Pancreas (tissue), 10 donors: Measurements from ENCODE around the gene FOXP2. TPM values are rescaled to one million over a fixed set of nuclear protein-coding genes. Genes with fewer than 3 reads are reported as not detected.
"Not testable (repeated sequence)": the region's sequence is repeated elsewhere in the genome, so short reads cannot be mapped to it uniquely, and the experiment has no call there.

Experiments
- ATAC-seq, 4 donors: fragments of 200-7000 bp; cut with Tn5 transposase; one replicate each; pipeline versions ENCODE4 v1.8.0 to v1.9.1; 2020; ENCODE audit warnings: mild to moderate bottlenecking in 4 of 4, moderate library complexity in 4 of 4
- DNase-seq, 6 donors: peaks; one replicate each; pipeline ENCODE4 v3.0.0-alpha.2; 2020
- FAIRE-seq: peaks from 2 replicates; lab custom pipeline; 2012; peaks lifted over from hg19 to GRCh38; lab: Jason Lieb, UNC
- H3K27ac ChIP-seq, 4 donors: fragments of 200-600 bp; sonication (generic); 1 replicate in 3 of 4; 2 replicates in 1 of 4; pipeline versions ENCODE4 v1.5.0 to v1.8.0; 2020
- H3K27me3 ChIP-seq, 4 donors: fragments of 200-600 bp; one replicate each; pipeline ENCODE4 v1.8.0; 2021
- H3K36me3 ChIP-seq, 3 donors: fragments of 200-600 bp; sonication (generic) in 1 of 3; one replicate each; pipeline versions ENCODE4 v1.5.0 to v1.8.0; 2020 to 2021
- H3K4me1 ChIP-seq, 3 donors: fragments of 200-600 bp; one replicate each; pipeline ENCODE4 v1.8.0; 2021
- H3K4me3 ChIP-seq, 4 donors: fragments of 200-600 bp; sonication (generic) in 2 of 4; one replicate each; pipeline versions ENCODE4 v1.5.0 to v1.8.0; 2020 to 2021
- H3K9me3 ChIP-seq, 4 donors: fragments of 200-600 bp; one replicate each; pipeline ENCODE4 v1.8.0; 2021
- CTCF ChIP-seq, 4 donors: fragments of 200-600 bp; sonication (generic) in 3 of 4; IDR thresholded peaks; one replicate each; pipeline versions ENCODE4 v1.5.0 to v1.8.0; 2021; ENCODE audit warnings: antibody characterized with exemption in 4 of 4
- WGBS, 2 donors: extraction: QIAGEN DNeasy Blood & Tissue Kit; methylation state at CpG; one replicate each; pipeline ENCODE4 v1.1.7; 2013; 5-methylcytosine and 5-hydroxymethylcytosine counted together
- intact Hi-C, 3 donors: fragments of 100-400 bp; cut with DNase I; formaldehyde crosslinking; loops; one replicate each; pipeline versions ENCODE4 v1.11.1 to v1.14.2; 2022
- polyA plus RNA-seq, 2 donors: library from polyadenylated mRNA; stranded (reverse); fragments of 200-250 nt; gene quantifications; one replicate each; pipeline ENCODE4 v1.2.3, GENCODE V29; 2013
- total RNA-seq, 6 donors: library from RNA; stranded (reverse); fragmentation: NEBNext Ultra II Directional in 4 of 6; extraction: Animal tissue kit (Norgen Biotek cat#: 25700) in 4 of 6; gene quantifications; one replicate each; pipeline versions ENCODE4 v1.2.1 to v1.2.4, GENCODE V29; 2021 to 2023
- donor health status: healthy with polysubstance abuse.
- donor health status: DM: no; HTN: no; CAD: no; lungs with moderate emphysema.
- donor health status: DM: no; HTN: no; CAD: no.
- donor health status: control.
- donor health status: control.
- donor health status: Bipolar disorder and iron deficiency.
- donor health status: DM: yes; HTN: yes; CAD: no.
- donor health status: DM: no; HTN: no; CAD: no.
- donor health status: DM: no; HTN: no; CAD: no.
- donor health status: DM: yes; HTN: yes; CAD: no.

Gene FOXP2
- total and polyA plus RNA-seq, 8 donors: 2.7 to 12.6 (median 10.2) TPM

- H3K4me3 ChIP-seq: no peak overlapping the region
- 93 to 94% methylated on average over 1 of the region's 1 CpG for WGBS, 2 donors
- TF ChIP-seq CTCF (IDR thresholded peaks at IDR 0.05): no peak
- no peak for ATAC-seq
- H3K36me3 ChIP-seq: no peaks in the 10 kb centered on the region
- no peaks in the 10 kb centered on the region for H3K9me3 ChIP-seq
- H3K4me1 ChIP-seq: peaks cover 0 to under 1% (median 0%) of the 10 kb centered on the region in 3 donors
- intact Hi-C loops: no loop called here
- no peak overlapping the region for H3K27ac ChIP-seq
- no peaks in the 10 kb centered on the region for H3K27me3 ChIP-seq
- no peak for FAIRE-seq
- DNase-seq: no peak
These were observed 173.9 kb downstream of the FOXP2 start for GRCh38 chr7:114588506-114588905.

- DNase-seq (no peak), FAIRE-seq (no peak), ATAC-seq (no peak)
- Histone ChIP-seq H3K27ac (no peak overlapping the region), H3K27me3 (no peaks in the 10 kb centered on the region), H3K4me3 (no peak overlapping the region), H3K36me3 (no peaks in the 10 kb centered on the region), H3K4me1 (no peaks in the 10 kb centered on the region), H3K9me3 (no peaks in the 10 kb centered on the region)
- intact Hi-C loops: no loop called here
- no peak for TF ChIP-seq CTCF (IDR thresholded peaks at IDR 0.05)
These were observed 174.8 kb downstream of the FOXP2 start for GRCh38 chr7:114589436-114589835.

- intact Hi-C loops: no loop called here
- no peak for TF ChIP-seq CTCF (IDR thresholded peaks at IDR 0.05)
- H3K27ac ChIP-seq: no peak overlapping the region
- no peaks in the 10 kb centered on the region for H3K36me3 ChIP-seq
- no peak for FAIRE-seq
- no peak overlapping the region for H3K4me3 ChIP-seq
- no peak for ATAC-seq
- no peaks in the 10 kb centered on the region for H3K27me3 ChIP-seq
- no peaks in the 10 kb centered on the region for H3K9me3 ChIP-seq
- H3K4me1 ChIP-seq: no peaks in the 10 kb centered on the region
- no peak for DNase-seq
- 81 to 89% methylated on average over 2 of the region's 2 CpGs for WGBS, 2 donors
These were observed 175.7 kb downstream of the FOXP2 start for GRCh38 chr7:114590298-114590697.

- no peaks in the 10 kb centered on the region for H3K27me3 ChIP-seq
- FAIRE-seq: no peak
These were observed 184.3 kb downstream of the FOXP2 start for GRCh38 chr7:114598946-114599345.

GRCh38 chr7:114606100-114606499 is 191.5 kb downstream of the FOXP2 start:
- FAIRE-seq: no peak
- Histone ChIP-seq H3K9me3 (no peaks in the 10 kb centered on the region), H3K4me1 (no peaks in the 10 kb centered on the region), H3K36me3 (no peaks in the 10 kb centered on the region), H3K4me3 (no peak overlapping the region), H3K27me3 (no peaks in the 10 kb centered on the region), H3K27ac (no peak overlapping the region)
- no peak for ATAC-seq
- 95 to 97% methylated on average over 2 of the region's 2 CpGs for WGBS, 2 donors
- no peak for TF ChIP-seq CTCF (IDR thresholded peaks at IDR 0.05)
- intact Hi-C loops: no loop called here
- DNase-seq: no peak

More at GRCh38 chr7:114598946-114599345, 184.3 kb downstream of the FOXP2 start:
- Histone ChIP-seq H3K4me3 (no peak overlapping the region), H3K9me3 (no peaks in the 10 kb centered on the region), H3K36me3 (no peaks in the 10 kb centered on the region), H3K27ac (no peak overlapping the region), H3K4me1 (no peaks in the 10 kb centered on the region)
- no peak for TF ChIP-seq CTCF (IDR thresholded peaks at IDR 0.05)
- DNase-seq (no peak), ATAC-seq (no peak)
- WGBS, 2 donors: 76 to 77% methylated on average over 4 of the region's 4 CpGs
- intact Hi-C loops: no loop called here

GRCh38 chr7:114608822-114609221 is 194.2 kb downstream of the FOXP2 start:
- H3K27ac ChIP-seq, H3K36me3 ChIP-seq, intact Hi-C loops, H3K4me3 ChIP-seq, DNase-seq, H3K27me3 ChIP-seq, H3K9me3 ChIP-seq, ATAC-seq, H3K4me1 ChIP-seq, FAIRE-seq: not testable (repeated sequence)
- WGBS, 2 donors: 96 to 97% methylated on average over 11 of the region's 11 CpGs
